Fibroblast of villous mesenchyme (primary cell): Measurements from ENCODE around the gene HOMER1. TPM values are rescaled to one million over a fixed set of nuclear protein-coding genes. Genes with fewer than 3 reads are reported as not detected.

ENCODE experiments used
- DNase-seq: peaks from one replicate; pipeline ENCODE4 v3.0.0-alpha.2; 2010; ENCODE audit warnings: low read depth
- H3K4me3 ChIP-seq: 2 replicates; pipeline ENCODE4 v1.5.1; 2011; ENCODE audit warnings: low read depth, mild to moderate bottlenecking, low read length
- CTCF ChIP-seq: IDR thresholded peaks from 2 replicates; pipeline ENCODE4 v1.5.1; 2012; ENCODE audit warnings: low read depth, mild to moderate bottlenecking, low read length; ENCODE audit not compliant: insufficient read depth
- total RNA-seq: library from RNA; depleted of rRNA; stranded (reverse); fragments of >200 nt; gene quantifications from 2 replicates; pipeline ENCODE4 v1.2.3, GENCODE V29; 2012

HOMER1 gene
- total RNA-seq, 1 donor: 15.5 TPM

GRCh38 chr5:79536193-79536906 lies 22.4 kb upstream of the HOMER1 start:
- DNase-seq: no peak
- TF ChIP-seq CTCF: no peak
- no peak overlapping the region for H3K4me3 ChIP-seq

- TF ChIP-seq CTCF: peak; percentile 35
- peak; percentile 17 for DNase-seq
- H3K4me3 ChIP-seq: no peak overlapping the region
These were observed 21.7 kb upstream of the HOMER1 start for GRCh38 chr5:79535477-79536192.

- no peak overlapping the region for H3K4me3 ChIP-seq
- DNase-seq: no peak
- TF ChIP-seq CTCF: no peak
These were observed 15.2 kb upstream of the HOMER1 start for GRCh38 chr5:79529110-79529509.

GRCh38 chr5:79527431-79527830 lies 13.5 kb upstream of the HOMER1 start:
- no peak overlapping the region for H3K4me3 ChIP-seq
- no peak for TF ChIP-seq CTCF
- DNase-seq: peak; percentile 64

GRCh38 chr5:79526928-79527327 lies 13.0 kb upstream of the HOMER1 start:
- DNase-seq: no peak
- no peak for TF ChIP-seq CTCF
- no peak overlapping the region for H3K4me3 ChIP-seq

GRCh38 chr5:79526493-79526892 lies 12.6 kb upstream of the HOMER1 start:
- H3K4me3 ChIP-seq: no peak overlapping the region
- no peak for TF ChIP-seq CTCF
- no peak for DNase-seq
